IMR-90 (cell line): ENCODE results near the gene KIF20B. TPM values are rescaled to one million over a fixed set of nuclear protein-coding genes. Genes with fewer than 3 reads are reported as not detected.

Source experiments
- ATAC-seq: fragments of 200-7000 bp; cut with Tn5 transposase; 2 replicates; pipeline ENCODE4 v1.9.1; 2020; ENCODE audit warnings: low read depth, mild to moderate bottlenecking, moderate library complexity
- BruUV-seq: library from RNA; stranded (reverse); fragments of 400-500 nt; replicated peaks from 2 replicates; lab custom pipeline; 2021; lab: Mats Ljungman, UMichigan
- CTCF ChIA-PET: fragments of 300-600 bp; formaldehyde crosslinking; extraction: SDS; loops from one replicate; lab custom pipeline; 2021; ENCODE audit warnings: antibody characterized with exemption; lab: Yijun Ruan, JAX
- POLR2A ChIA-PET: fragments of 300-600 bp; sonication (Branson Sonifier 250); formaldehyde crosslinking; loops from one replicate; lab custom pipeline; 2022; ENCODE audit warnings: antibody characterized with exemption; ENCODE audit not compliant: unreplicated experiment; lab: Charles Lee
- DNase-seq: peaks from one replicate; pipeline ENCODE4 v3.0.0; 2013
- H2AFZ ChIP-seq: replicated peaks from 2 replicates; pipeline ENCODE3; 2013; ENCODE audit warnings: low read length, mild to moderate bottlenecking; ENCODE audit not compliant: poor library complexity
- H2AK5ac ChIP-seq: 2 replicates; pipeline ENCODE4 v1.6.1; 2013; ENCODE audit warnings: low read depth, low read length, inconsistent platforms
- H2AK9ac ChIP-seq: replicated peaks from 2 replicates; pipeline ENCODE3; 2013; ENCODE audit warnings: mild to moderate bottlenecking, low read depth, low read length, moderate library complexity; ENCODE audit not compliant: poor library complexity
- H2BK120ac ChIP-seq: 2 replicates; pipeline ENCODE4 v1.6.1; 2013; ENCODE audit warnings: low read depth, low read length, inconsistent platforms
- H2BK15ac ChIP-seq: 3 replicates; pipeline ENCODE4 v1.6.1; 2013; ENCODE audit warnings: low read depth, low read length, inconsistent platforms
- H2BK20ac ChIP-seq: 2 replicates; pipeline ENCODE4 v1.6.1; 2013; ENCODE audit warnings: low read depth, mild to moderate bottlenecking, inconsistent platforms, low read length, moderate library complexity
- H2BK5ac ChIP-seq: 2 replicates; pipeline ENCODE4 v1.6.1; 2013; ENCODE audit warnings: mild to moderate bottlenecking, low read depth, low read length, inconsistent platforms; ENCODE audit not compliant: poor library complexity, severe bottlenecking
- H3K14ac ChIP-seq: replicated peaks from 2 replicates; pipeline ENCODE4 v1.6.1; 2013; ENCODE audit warnings: low read depth, low read length, inconsistent platforms
- H3K18ac ChIP-seq: 2 replicates; pipeline ENCODE4 v1.6.1; 2013; ENCODE audit warnings: low read depth, low read length, control low read depth
- H3K23ac ChIP-seq: 2 replicates; pipeline ENCODE4 v1.6.1; 2013; ENCODE audit warnings: low read depth, low read length, inconsistent platforms
- H3K27ac ChIP-seq: 2 replicates; pipeline ENCODE4 v1.5.1; 2013; ENCODE audit warnings: mild to moderate bottlenecking, control low read depth, low read length; ENCODE audit not compliant: insufficient read depth
- H3K27me3 ChIP-seq: 2 replicates; pipeline ENCODE4 v1.6.1; 2013; ENCODE audit warnings: low read length; ENCODE audit not compliant: control insufficient read depth, insufficient read depth
- H3K36me3 ChIP-seq: 2 replicates; pipeline ENCODE4 v1.6.1; 2013; ENCODE audit warnings: low read length, mixed read lengths; ENCODE audit not compliant: control insufficient read depth, insufficient read depth
- H3K4ac ChIP-seq: 2 replicates; pipeline ENCODE4 v1.6.1; 2013; ENCODE audit warnings: low read depth, low read length, inconsistent platforms
- H3K4me1 ChIP-seq: 2 replicates; pipeline ENCODE4 v1.6.1; 2013; ENCODE audit warnings: low read length, mixed read lengths; ENCODE audit not compliant: control insufficient read depth, insufficient read depth
- H3K4me2 ChIP-seq: 2 replicates; pipeline ENCODE4 v1.6.1; 2013; ENCODE audit warnings: low read depth, mild to moderate bottlenecking, control low read depth, low read length, moderate library complexity
- H3K4me3 ChIP-seq: 2 replicates; pipeline ENCODE4 v1.5.1; 2013; ENCODE audit warnings: low read depth, mild to moderate bottlenecking, control low read depth, low read length, moderate library complexity; ENCODE audit not compliant: insufficient read depth
- H3K56ac ChIP-seq: 2 replicates; pipeline ENCODE4 v1.6.1; 2013; ENCODE audit warnings: low read length, inconsistent platforms; ENCODE audit not compliant: insufficient read depth; ENCODE audit errors: extremely low read depth
- H3K79me1 ChIP-seq, 2 experiments: 2 replicates each; pipeline ENCODE4 v1.6.1; 2013; ENCODE audit warnings: low read length in 2 of 2, inconsistent platforms in 1 of 2, low read depth in 1 of 2
- H3K9ac ChIP-seq: 2 replicates; pipeline ENCODE4 v1.6.1; 2013; ENCODE audit warnings: low read depth, low read length, control low read depth
- H3K9me1 ChIP-seq: 2 replicates; pipeline ENCODE4 v1.6.1; 2013; ENCODE audit warnings: low read length, inconsistent platforms; ENCODE audit not compliant: insufficient read depth
- H3K9me3 ChIP-seq: 2 replicates; pipeline ENCODE4 v1.6.1; 2013; ENCODE audit warnings: low read length; ENCODE audit not compliant: control insufficient read depth, insufficient read depth
- H4K20me1 ChIP-seq: 2 replicates; pipeline ENCODE4 v1.6.1; 2013; ENCODE audit warnings: low read length, inconsistent platforms; ENCODE audit not compliant: insufficient read depth
- H4K5ac ChIP-seq: 2 replicates; pipeline ENCODE4 v1.6.1; 2013; ENCODE audit warnings: mild to moderate bottlenecking, low read depth, low read length, control low read depth
- H4K8ac ChIP-seq, 2 experiments: 2 replicates each; pipeline ENCODE4 v1.6.1; 2013; ENCODE audit warnings: low read depth in 2 of 2, low read length in 2 of 2, control low read depth in 1 of 2, inconsistent platforms in 1 of 2
- H4K91ac ChIP-seq: 2 replicates; pipeline ENCODE4 v1.6.1; 2013; ENCODE audit warnings: low read depth, low read length, inconsistent platforms; ENCODE audit not compliant: insufficient read depth
- BHLHE40 ChIP-seq: fragments of 150-350 bp; IDR thresholded peaks from 2 replicates; pipeline ENCODE4 v1.6.1; 2016; ENCODE audit warnings: mild to moderate bottlenecking, low read depth, low read length
- CEBPB ChIP-seq: IDR thresholded peaks from 2 replicates; pipeline ENCODE4 v1.6.1; 2012; ENCODE audit warnings: low read depth, low read length, improper control_type of control experiment
- CHD1 ChIP-seq: IDR thresholded peaks from 2 replicates; pipeline ENCODE4 v1.6.1; 2012; ENCODE audit warnings: low read depth, low read length, improper control_type of control experiment
- ELK1 ChIP-seq: fragments of 150-350 bp; IDR thresholded peaks from 2 replicates; pipeline ENCODE4 v1.6.1; 2016; ENCODE audit warnings: low read depth, mild to moderate bottlenecking, low read length, moderate library complexity, borderline replicate concordance
- FOS ChIP-seq: fragments of 150-350 bp; IDR thresholded peaks from 2 replicates; pipeline ENCODE4 v1.6.1; 2016; ENCODE audit warnings: low read depth, low read length
- MAFK ChIP-seq: IDR thresholded peaks from 2 replicates; pipeline ENCODE4 v1.6.1; 2012; ENCODE audit warnings: low read depth, low read length, improper control_type of control experiment
- RAD21 ChIP-seq: IDR thresholded peaks from 2 replicates; pipeline ENCODE4 v1.6.1; 2012; ENCODE audit warnings: low read length, improper control_type of control experiment
- RCOR1 ChIP-seq: IDR thresholded peaks from 2 replicates; pipeline ENCODE4 v1.6.1; 2012; ENCODE audit warnings: mild to moderate bottlenecking, low read length, improper control_type of control experiment; ENCODE audit not compliant: insufficient replicate concordance
- WGBS, 2 experiments: methylation state at CpG; one replicate each; pipeline versions ENCODE4 v1.1.5 to v1.1.7; 2013; ENCODE audit warnings: missing lambda C conversion rate in 2 of 2; ENCODE audit not compliant: insufficient read length in 1 of 2; ENCODE audit errors: extremely low coverage in 2 of 2; 5-methylcytosine and 5-hydroxymethylcytosine counted together
- dilution Hi-C: fragments of 300-500 bp; cut with HindIII; formaldehyde crosslinking; loops from one replicate; pipeline ENCODE4 v1.14.3; 2018; ENCODE audit warnings: low sequenced_read_pairs; ENCODE audit not compliant: unreplicated experiment
- in situ Hi-C: fragments of 300-500 bp; cut with MboI; formaldehyde crosslinking; loops from 3 replicates; pipeline ENCODE4 v1.14.3; 2019; ENCODE audit warnings: low sequenced_read_pairs, inconsistent platforms, mixed read lengths
- intact Hi-C: fragments of 100-400 bp; cut with micrococcal nuclease; formaldehyde crosslinking; loops from 2 replicates; pipeline ENCODE4 v1.10.0; 2022
- polyA plus RNA-seq, 3 experiments: library from polyadenylated mRNA; depleted of rRNA; stranded (reverse); fragments of >200 nt; gene quantifications; 2 replicates each; pipeline ENCODE4 v1.2.3, GENCODE V29; 2012; ENCODE audit warnings: low replicate concordance in 1 of 3
- total RNA-seq: library from RNA; depleted of rRNA; stranded (reverse); fragments of >200 nt; gene quantifications from 2 replicates; pipeline ENCODE4 v1.2.3, GENCODE V29; 2012
- TF ChIP-seq, protein P1 (sequence below): fragments of 150-350 bp; IDR thresholded peaks from 2 replicates; pipeline ENCODE4 v1.6.1; 2017; ENCODE audit warnings: mild to moderate bottlenecking, antibody characterized with exemption, low read length, low read depth

The KIF20B gene
- total and polyA plus RNA-seq, 2 of the 4 experiments (the other 2 are of a cell fraction): 3.1 to 23.5 TPM

DNA sequence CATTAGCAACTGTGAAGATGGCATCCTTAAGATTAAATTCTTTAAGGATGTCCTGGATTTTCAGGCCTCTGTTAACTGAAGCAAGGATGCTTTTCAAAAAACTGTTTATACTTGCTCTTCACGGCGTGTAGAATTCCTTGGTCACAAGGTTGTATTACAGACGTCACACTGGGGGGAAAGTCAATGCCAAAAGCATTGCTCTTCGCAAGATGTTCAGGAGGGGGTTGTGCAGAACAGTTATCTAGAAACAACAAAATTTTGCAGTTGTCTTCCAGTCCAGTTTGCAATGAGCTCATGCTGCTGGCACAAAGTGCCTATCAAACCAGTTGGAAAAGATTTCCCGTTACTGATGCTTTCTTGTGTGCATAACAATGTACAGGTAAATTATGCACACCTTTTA lies 8.2 kb upstream of the KIF20B start:
- ATAC-seq (no peak), DNase-seq (no peak)
- Histone ChIP-seq H3K36me3 (no peaks in the 10 kb centered on the region), H4K91ac (no peak overlapping the region), H2BK120ac (no peak overlapping the region), H3K23ac (no peak overlapping the region), H2BK5ac (no peak overlapping the region), H2BK20ac (no peak overlapping the region), H3K4me3 (no peak overlapping the region), H3K79me1 (no peaks in the 10 kb centered on the region; a peak in 1 of 4 replicates), H3K14ac (no peak overlapping the region), H2AK5ac (no peak overlapping the region), H3K4ac (no peak overlapping the region), H4K5ac (no peak overlapping the region), H3K18ac (no peak overlapping the region), H4K8ac (no peak overlapping the region), H3K27me3 (no peaks in the 10 kb centered on the region), H3K9ac (no peak overlapping the region), H3K4me1 (no peaks in the 10 kb centered on the region), H3K27ac (no peak overlapping the region), H3K9me1 (no peaks in the 10 kb centered on the region), H2AK9ac (no peak overlapping the region), H2AFZ (no peak overlapping the region), H3K4me2 (no peak overlapping the region), H2BK15ac (no peak overlapping the region), H3K56ac (no peak overlapping the region), H3K9me3 (no peaks in the 10 kb centered on the region), H4K20me1 (no peaks in the 10 kb centered on the region)
- intact Hi-C loops (no loop called here), in situ Hi-C loops (no loop called here), dilution Hi-C loops (no loop called here)
- TF ChIP-seq, protein P1, sequence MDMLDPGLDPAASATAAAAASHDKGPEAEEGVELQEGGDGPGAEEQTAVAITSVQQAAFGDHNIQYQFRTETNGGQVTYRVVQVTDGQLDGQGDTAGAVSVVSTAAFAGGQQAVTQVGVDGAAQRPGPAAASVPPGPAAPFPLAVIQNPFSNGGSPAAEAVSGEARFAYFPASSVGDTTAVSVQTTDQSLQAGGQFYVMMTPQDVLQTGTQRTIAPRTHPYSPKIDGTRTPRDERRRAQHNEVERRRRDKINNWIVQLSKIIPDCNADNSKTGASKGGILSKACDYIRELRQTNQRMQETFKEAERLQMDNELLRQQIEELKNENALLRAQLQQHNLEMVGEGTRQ: no peak
- no peak for TF ChIP-seq CHD1
- no peak for TF ChIP-seq RCOR1
- no peak for TF ChIP-seq RAD21
- TF ChIP-seq FOS: no peak
- no peak for TF ChIP-seq MAFK
- TF ChIP-seq CEBPB: no peak
- TF ChIP-seq ELK1: no peak
- TF ChIP-seq BHLHE40: no peak
- POLR2A ChIA-PET: no interaction called here
- CTCF ChIA-PET: no interaction called here
- 100% methylated on average over 1 of the region's 5 CpGs; no CpG with 5 or more reads in 1 of the 2 experiments for WGBS, 2 experiments
- BruUV-seq: no TSS peak
